ENCODE results near the gene MAGI1. TPM values are rescaled to one million over a fixed set of nuclear protein-coding genes. Genes with fewer than 3 reads are reported as not detected.

Gene MAGI1
- polyA plus RNA-seq, 1 experiment = 14.2 TPM

- DNase-seq (ENCODE audit: low read depth, low spot score) = no peak
- POLR2A ChIA-PET = no interaction called here
- TF ChIP-seq CTCF (IDR thresholded peaks at IDR 0.05; ENCODE audit: low read depth, low read length) = no peak
- Histone ChIP-seq H3K27ac (ENCODE audit: low read depth, low read length) (no peak overlapping the region), H3K9me3 (ENCODE audit: control insufficient read depth, insufficient read depth, low read length) (peaks cover 3% of the 10 kb centered on the region; the same call in 1 of the 2 replicates), H3K4me3 (ENCODE audit: low read depth, low read length) (no peak overlapping the region), H3K27me3 (ENCODE audit: control insufficient read depth, insufficient read depth, low read length) (no peaks in the 10 kb centered on the region)
- CTCF ChIA-PET = interaction anchor here (1.1 kb wide), 1 partner anchor 9 kb away, joined by 3 read pairs; no protein-coding TSS in a partner anchor
These were observed 180.0 kb downstream of the MAGI1 start for GRCh38 chr3:65858749-65859148.

GRCh38 chr3:65857327-65857726 is 181.4 kb downstream of the MAGI1 start:
- DNase-seq (ENCODE audit: low read depth, low spot score) = no peak
- peaks cover 3% of the 10 kb centered on the region; the same call in 1 of the 2 replicates for H3K9me3 ChIP-seq (ENCODE audit: control insufficient read depth, insufficient read depth, low read length)
- no peak for TF ChIP-seq CTCF (IDR thresholded peaks at IDR 0.05; ENCODE audit: low read depth, low read length)
- ChIA-PET POLR2A (no interaction called here), CTCF (no interaction called here)
- H3K27ac ChIP-seq (ENCODE audit: low read depth, low read length) = no peak overlapping the region
- H3K4me3 ChIP-seq (ENCODE audit: low read depth, low read length) = no peak overlapping the region
- no peaks in the 10 kb centered on the region for H3K27me3 ChIP-seq (ENCODE audit: control insufficient read depth, insufficient read depth, low read length)

- Histone ChIP-seq H3K4me3 (ENCODE audit: low read depth, low read length) (no peak overlapping the region), H3K9me3 (ENCODE audit: control insufficient read depth, insufficient read depth, low read length) (peaks cover 3% of the 10 kb centered on the region; the same call in 1 of the 2 replicates), H3K27me3 (ENCODE audit: control insufficient read depth, insufficient read depth, low read length) (no peaks in the 10 kb centered on the region), H3K27ac (ENCODE audit: low read depth, low read length) (no peak overlapping the region)
- no peak for TF ChIP-seq CTCF (IDR thresholded peaks at IDR 0.05; ENCODE audit: low read depth, low read length)
- ChIA-PET POLR2A (no interaction called here), CTCF (no interaction called here)
- DNase-seq (ENCODE audit: low read depth, low spot score) = no peak
These were observed 181.8 kb downstream of the MAGI1 start for GRCh38 chr3:65856907-65857306.

GRCh38 chr3:65855370-65856100 is 183.2 kb downstream of the MAGI1 start:
- TF ChIP-seq CTCF (IDR thresholded peaks at IDR 0.05; ENCODE audit: low read depth, low read length) = no peak
- ChIA-PET CTCF (no interaction called here), POLR2A (no interaction called here)
- Histone ChIP-seq H3K27me3 (ENCODE audit: control insufficient read depth, insufficient read depth, low read length) (no peaks in the 10 kb centered on the region), H3K4me3 (ENCODE audit: low read depth, low read length) (no peak overlapping the region), H3K9me3 (ENCODE audit: control insufficient read depth, insufficient read depth, low read length) (peaks cover 3% of the 10 kb centered on the region; the same call in 1 of the 2 replicates), H3K27ac (ENCODE audit: low read depth, low read length) (no peak overlapping the region)
- no peak for DNase-seq (ENCODE audit: low read depth, low spot score)

- no peak for TF ChIP-seq CTCF (IDR thresholded peaks at IDR 0.05; ENCODE audit: low read depth, low read length)
- Histone ChIP-seq H3K9me3 (ENCODE audit: control insufficient read depth, insufficient read depth, low read length) (peaks cover 3% of the 10 kb centered on the region; the same call in 1 of the 2 replicates), H3K4me3 (ENCODE audit: low read depth, low read length) (no peak overlapping the region), H3K27me3 (ENCODE audit: control insufficient read depth, insufficient read depth, low read length) (no peaks in the 10 kb centered on the region), H3K27ac (ENCODE audit: low read depth, low read length) (no peak overlapping the region)
- no peak for DNase-seq (ENCODE audit: low read depth, low spot score)
- ChIA-PET POLR2A (no interaction called here), CTCF (no interaction called here)
These were observed 184.0 kb downstream of the MAGI1 start for GRCh38 chr3:65854606-65855304.
